Endothelial cell of umbilical vein (primary cell): ENCODE results near the gene CD164L2. TPM values are rescaled to one million over a fixed set of nuclear protein-coding genes. Genes with fewer than 3 reads are reported as not detected.

Experiments
- BruUV-seq: library from RNA; stranded (reverse); fragments of 400-500 nt; replicated peaks from 2 replicates; lab custom pipeline; 2021; lab: Mats Ljungman, UMichigan
- CTCF ChIA-PET: fragments of 300-600, 350-600 bp; sonication (Branson Sonifier 250); formaldehyde crosslinking; loops from one replicate; lab custom pipeline; 2021; ENCODE audit warnings: antibody characterized with exemption, inconsistent platforms; lab: Charles Lee
- POLR2A ChIA-PET: fragments of 300-600, 350-600 bp; sonication (Branson Sonifier 250); formaldehyde crosslinking; loops from one replicate; lab custom pipeline; 2021; ENCODE audit warnings: antibody characterized with exemption, inconsistent platforms; lab: Charles Lee
- DNase-seq: peaks from one replicate; pipeline ENCODE4 v3.0.0-alpha.2; 2011; ENCODE audit warnings: low read depth, low spot score
- FAIRE-seq: peaks from 2 replicates; lab custom pipeline; 2011; peaks lifted over from hg19 to GRCh38; lab: Jason Lieb, UNC
- H2AFZ ChIP-seq: 2 replicates; pipeline ENCODE4 v1.6.0; 2012; ENCODE audit warnings: low read depth, low read length, control low read depth, inconsistent platforms
- H3K27ac ChIP-seq: 2 replicates; pipeline ENCODE4 v1.5.1; 2011; ENCODE audit warnings: low read depth, mild to moderate bottlenecking, control low read depth, low read length, moderate library complexity; ENCODE audit not compliant: insufficient read depth
- H3K27me3 ChIP-seq, 2 experiments: 2 replicates each; pipeline versions ENCODE4 v1.6.0 to v1.6.1; 2011; ENCODE audit warnings: low read length in 2 of 2, mixed read lengths in 1 of 2; ENCODE audit not compliant: control insufficient read depth in 2 of 2, insufficient read depth in 2 of 2
- H3K36me3 ChIP-seq, 2 experiments: 2 replicates in 1 of 2; 3 replicates in 1 of 2; pipeline ENCODE4 v1.5.1; 2011; ENCODE audit warnings: low read length in 2 of 2, mild to moderate bottlenecking in 1 of 2, moderate library complexity in 1 of 2; ENCODE audit not compliant: control insufficient read depth in 2 of 2, insufficient read depth in 2 of 2; ENCODE audit errors: extremely low read depth in 1 of 2
- H3K4me1 ChIP-seq: 3 replicates; pipeline ENCODE4 v1.5.1; 2011; ENCODE audit warnings: mild to moderate bottlenecking, low read length; ENCODE audit not compliant: control insufficient read depth, insufficient read depth; ENCODE audit errors: extremely low read depth
- H3K4me2 ChIP-seq: 2 replicates; pipeline ENCODE4 v1.6.1; 2011; ENCODE audit warnings: low read length, control low read depth, mixed read lengths; ENCODE audit not compliant: insufficient read depth
- H3K4me3 ChIP-seq, 3 experiments: fragments of 200-600 bp in 1 of 3; sonication (generic), shearing (Covaris generic) in 1 of 3; replicated peaks in 1 of 3; 2 replicates each; pipeline ENCODE4 v1.5.1; 2011 to 2016; ENCODE audit warnings: control low read depth in 3 of 3, low read length in 3 of 3, mild to moderate bottlenecking in 2 of 3, inconsistent platforms in 1 of 3, low read depth in 1 of 3, moderate library complexity in 1 of 3; ENCODE audit not compliant: insufficient read depth in 1 of 3
- H3K79me2 ChIP-seq: 2 replicates; pipeline ENCODE4 v1.6.0; 2012; ENCODE audit warnings: low read length, inconsistent platforms; ENCODE audit not compliant: control insufficient read depth, insufficient read depth
- H3K9ac ChIP-seq: replicated peaks from 2 replicates; pipeline ENCODE3; 2011; ENCODE audit warnings: low read length, control low read depth; ENCODE audit not compliant: insufficient read depth; ENCODE audit errors: extremely low read depth
- H3K9me1 ChIP-seq: replicated peaks from 3 replicates; pipeline ENCODE4 v1.6.0; 2011; ENCODE audit warnings: mild to moderate bottlenecking, low read length; ENCODE audit not compliant: control insufficient read depth, insufficient read depth; ENCODE audit errors: extremely low read depth
- H3K9me3 ChIP-seq: replicated peaks from 2 replicates; pipeline ENCODE4 v1.5.1; 2012; ENCODE audit warnings: low read length, inconsistent platforms; ENCODE audit not compliant: control insufficient read depth, insufficient read depth
- H4K20me1 ChIP-seq: replicated peaks from 2 replicates; pipeline ENCODE3; 2011; ENCODE audit warnings: mild to moderate bottlenecking, low read length; ENCODE audit not compliant: control insufficient read depth, insufficient read depth; ENCODE audit errors: extremely low read depth
- EZH2 ChIP-seq: IDR thresholded peaks from 2 replicates; pipeline ENCODE4 v1.6.1; 2012; ENCODE audit warnings: borderline replicate concordance, low read depth, mild to moderate bottlenecking, moderate library complexity, low read length, inconsistent platforms; ENCODE audit not compliant: severe bottlenecking
- FOS ChIP-seq: IDR thresholded peaks from 2 replicates; pipeline ENCODE4 v1.6.1; 2011; ENCODE audit warnings: mild to moderate bottlenecking, low read length, moderate library complexity, borderline replicate concordance; ENCODE audit not compliant: insufficient read depth
- GATA2 ChIP-seq: IDR thresholded peaks from 2 replicates; pipeline ENCODE4 v1.7.0; 2011; ENCODE audit warnings: low read depth, mild to moderate bottlenecking, moderate library complexity, mixed read lengths, low read length; ENCODE audit not compliant: insufficient read length, insufficient read depth
- JUN ChIP-seq: IDR thresholded peaks from 2 replicates; pipeline ENCODE4 v1.6.1; 2011; ENCODE audit warnings: borderline replicate concordance, low read depth; ENCODE audit not compliant: insufficient read length, insufficient read depth
- MYC ChIP-seq: IDR thresholded peaks from one replicate; pipeline ENCODE4 v1.6.1; 2011; ENCODE audit warnings: mild to moderate bottlenecking, low read depth, low read length
- POLR2A ChIP-seq: IDR thresholded peaks from 2 replicates; pipeline ENCODE4 v1.6.1; 2012; ENCODE audit warnings: low read depth, mild to moderate bottlenecking, control low read depth, low read length
- POLR2AphosphoS5 ChIP-seq: IDR thresholded peaks from 2 replicates; pipeline ENCODE4 v1.6.1; 2012; ENCODE audit warnings: low read depth, mild to moderate bottlenecking, control low read depth, low read length, moderate library complexity; ENCODE audit not compliant: insufficient read depth
- dilution Hi-C: fragments of 300-500 bp; cut with MboI; formaldehyde crosslinking; loops from one replicate; pipeline ENCODE4 v1.15.0; 2019; ENCODE audit warnings: low sequenced_read_pairs; ENCODE audit not compliant: extremely low pct_ligation_motif_present
- intact Hi-C: fragments of 100-400 bp; cut with micrococcal nuclease; formaldehyde crosslinking; loops from one replicate; pipeline ENCODE4 v1.10.0; 2022
- polyA plus RNA-seq, 4 experiments: library from polyadenylated mRNA; depleted of rRNA in 3 of 4; stranded (reverse) in 3 of 4; unstranded in 1 of 4; fragments of >200 nt; gene quantifications; 2 replicates each; pipeline versions ENCODE4 v1.2.1 to v1.2.3, GENCODE V29; 2011 to 2012; ENCODE audit warnings: missing spikeins in 1 of 4
- total RNA-seq: library from RNA; stranded (reverse); gene quantifications from 2 replicates; pipeline ENCODE4 v1.2.3, GENCODE V29; 2021
- TF ChIP-seq, protein P1 (sequence below): IDR thresholded peaks from 2 replicates; pipeline ENCODE4 v1.6.1; 2011; ENCODE audit not compliant: insufficient read depth, insufficient read length
- TF ChIP-seq, protein P2 (sequence below), 2 donors: IDR thresholded peaks; 1 replicate in 1 of 2; 2 replicates in 1 of 2; pipeline ENCODE4 v1.5.1; 2011; ENCODE audit warnings: low read length in 2 of 2, mild to moderate bottlenecking in 2 of 2, moderate library complexity in 2 of 2, control low read depth in 1 of 2, inconsistent platforms in 1 of 2, low read depth in 1 of 2; ENCODE audit not compliant: insufficient read depth in 1 of 2; ENCODE audit errors: extremely low read depth in 1 of 2

CD164L2 gene
- total and polyA plus RNA-seq, 2 donors (not counting 3 experiments of a cell fraction or from before 2014, with no cell fraction given) = not detected

DNA sequence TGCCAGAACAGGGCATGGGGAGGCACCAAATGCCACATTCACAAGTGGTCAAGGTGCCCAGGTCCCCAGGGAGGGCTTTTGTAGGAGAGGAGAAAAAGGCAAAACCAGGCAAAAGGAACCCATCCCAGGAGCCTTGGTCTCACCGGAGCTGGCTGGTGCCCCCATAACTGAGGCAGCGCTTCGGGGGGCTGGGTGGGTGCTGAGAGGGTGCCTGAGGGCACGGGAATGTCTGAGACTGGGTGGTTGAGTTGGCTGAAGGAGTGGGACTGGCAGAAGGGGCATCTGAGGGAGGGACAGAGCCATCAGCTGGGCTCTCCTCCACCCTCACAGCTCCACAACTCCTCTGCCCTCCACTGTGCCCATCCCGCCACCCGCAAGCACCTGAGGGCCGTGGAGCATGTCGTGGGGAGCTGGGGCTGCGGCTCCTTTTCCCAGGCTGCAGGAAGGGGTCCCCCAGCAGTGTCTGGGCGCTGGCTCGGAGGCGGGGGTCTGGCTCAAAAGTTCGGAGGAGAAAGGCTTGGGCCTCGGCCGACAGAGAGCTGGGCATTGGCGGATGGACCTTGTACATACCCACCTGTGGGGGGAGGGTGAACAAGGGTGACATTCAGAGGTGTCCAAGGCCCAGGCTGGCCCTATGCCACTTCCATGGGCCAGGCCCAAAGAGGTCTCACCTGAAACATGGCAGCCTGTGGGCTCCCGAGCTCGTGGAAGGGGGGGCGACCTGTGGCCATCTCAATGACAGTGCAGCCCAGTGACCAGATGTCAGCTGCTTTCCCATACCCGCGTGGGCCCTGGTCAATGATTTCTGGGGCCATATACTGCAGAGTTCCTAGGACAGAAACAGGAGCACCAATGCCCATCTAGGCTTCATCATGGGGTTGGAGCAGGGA lies 24.9 kb downstream of the CD164L2 start:
- TF ChIP-seq JUN = no peak
- TF ChIP-seq MYC = no peak
- TF ChIP-seq FOS = no peak
- TF ChIP-seq, protein P1, sequence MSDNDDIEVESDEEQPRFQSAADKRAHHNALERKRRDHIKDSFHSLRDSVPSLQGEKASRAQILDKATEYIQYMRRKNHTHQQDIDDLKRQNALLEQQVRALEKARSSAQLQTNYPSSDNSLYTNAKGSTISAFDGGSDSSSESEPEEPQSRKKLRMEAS = no peak
- no peak for TF ChIP-seq GATA2
- no peak for TF ChIP-seq POLR2A
- TF ChIP-seq, protein P2, sequence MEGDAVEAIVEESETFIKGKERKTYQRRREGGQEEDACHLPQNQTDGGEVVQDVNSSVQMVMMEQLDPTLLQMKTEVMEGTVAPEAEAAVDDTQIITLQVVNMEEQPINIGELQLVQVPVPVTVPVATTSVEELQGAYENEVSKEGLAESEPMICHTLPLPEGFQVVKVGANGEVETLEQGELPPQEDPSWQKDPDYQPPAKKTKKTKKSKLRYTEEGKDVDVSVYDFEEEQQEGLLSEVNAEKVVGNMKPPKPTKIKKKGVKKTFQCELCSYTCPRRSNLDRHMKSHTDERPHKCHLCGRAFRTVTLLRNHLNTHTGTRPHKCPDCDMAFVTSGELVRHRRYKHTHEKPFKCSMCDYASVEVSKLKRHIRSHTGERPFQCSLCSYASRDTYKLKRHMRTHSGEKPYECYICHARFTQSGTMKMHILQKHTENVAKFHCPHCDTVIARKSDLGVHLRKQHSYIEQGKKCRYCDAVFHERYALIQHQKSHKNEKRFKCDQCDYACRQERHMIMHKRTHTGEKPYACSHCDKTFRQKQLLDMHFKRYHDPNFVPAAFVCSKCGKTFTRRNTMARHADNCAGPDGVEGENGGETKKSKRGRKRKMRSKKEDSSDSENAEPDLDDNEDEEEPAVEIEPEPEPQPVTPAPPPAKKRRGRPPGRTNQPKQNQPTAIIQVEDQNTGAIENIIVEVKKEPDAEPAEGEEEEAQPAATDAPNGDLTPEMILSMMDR (IDR thresholded peaks at IDR 0.05; ENCODE audit: extremely low read depth in 1 of 2, insufficient read depth in 1 of 2, low read depth in 1 of 2, low read length in 2 of 2) = no peak
- no peak for TF ChIP-seq POLR2AphosphoS5
- no peak for TF ChIP-seq EZH2
- Histone ChIP-seq H3K4me1 (no peaks in the 10 kb centered on the region), H3K4me3 (no peak overlapping the region), H3K9me1 (no peaks in the 10 kb centered on the region), H3K9ac (no peak overlapping the region), H2AFZ (no peak overlapping the region), H3K36me3 (peaks cover 0 to 4% of the 10 kb centered on the region in 2 experiments), H4K20me1 (no peaks in the 10 kb centered on the region), H3K79me2 (no peaks in the 10 kb centered on the region), H3K4me2 (no peak overlapping the region), H3K9me3 (no peaks in the 10 kb centered on the region), H3K27me3 (no peaks in the 10 kb centered on the region), H3K27ac (no peak overlapping the region)
- CTCF ChIA-PET = interaction anchor here (0.6 to 5.5 kb wide), 29 partner anchors 8 to 305 kb away, joined by 3 to 54 read pairs (median 5); partner anchors contain the start of genes CD164L2, FCN3, GPR3 and MAP3K6
- no TSS peak for BruUV-seq
- dilution Hi-C loops = no loop called here
- no peak for FAIRE-seq
- DNase-seq = no peak
- intact Hi-C loops = no loop called here
- POLR2A ChIA-PET = interaction anchor here (0.6 kb wide), 1 partner anchor 355 kb away, joined by 4 read pairs; no protein-coding TSS in a partner anchor
